ENCODE data around the gene VAV2. TPM values are rescaled to one million over a fixed set of nuclear protein-coding genes. Genes with fewer than 3 reads are reported as not detected.

Gene VAV2
- total and polyA plus RNA-seq, 9 of the 15 experiments (the other 6 are each of a cell fraction or from before 2014, with no cell fraction given) = 0.01 to 2.7 (median 1.0) TPM; not detected in 1

DNA sequence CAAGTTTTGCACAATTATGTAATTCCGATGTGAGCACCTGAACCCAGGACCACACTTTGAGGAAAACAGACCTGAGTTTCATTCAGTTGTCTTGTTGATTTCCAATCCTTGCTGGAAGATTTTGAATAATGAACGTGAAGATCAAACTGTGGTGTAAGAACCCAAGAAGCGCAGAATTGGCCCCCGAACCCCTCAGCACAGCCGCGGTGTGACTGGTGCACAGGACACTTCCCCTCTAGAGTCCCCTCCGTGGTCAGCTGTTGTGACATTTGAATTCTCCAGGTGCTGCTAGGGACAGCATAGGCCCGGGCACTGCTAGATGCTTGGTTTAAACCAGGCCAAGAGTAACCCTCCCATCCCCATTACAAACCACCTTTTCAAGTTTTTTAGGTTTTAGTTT, 34.9 kb upstream of the VAV2 start:
- in situ Hi-C loops (cut with MboI) = no loop called here
- Histone ChIP-seq H3K4me3 (no peak overlapping the region), H4K20me1 (replicated peaks; ENCODE audit: control insufficient read depth, insufficient read depth, low read length) (no peaks in the 10 kb centered on the region), H2AFZ (ENCODE audit: low read depth, low read length) (no peak overlapping the region), H3K4me1 (replicated peaks in 1 of 2; ENCODE audit: control insufficient read depth in 2 of 2, insufficient read depth in 2 of 2, low read length in 2 of 2) (peaks cover 4 to 26% of the 10 kb centered on the region in 2 experiments; a peak in 3 of 5 replicates), H3K4me2 (ENCODE audit: insufficient read depth, low read length) (no peak overlapping the region), H3K9me3 (replicated peaks; ENCODE audit: control insufficient read depth, insufficient read depth, low read depth, low read length) (no peaks in the 10 kb centered on the region), H3K27ac (ENCODE audit: extremely low read depth, low read depth, low read length) (no peak overlapping the region), H3K9me1 (ENCODE audit: control insufficient read depth, insufficient read depth, low read length) (no peaks in the 10 kb centered on the region), H3K9ac (ENCODE audit: insufficient read depth in 1 of 2, low read depth in 2 of 2, low read length in 2 of 2) (no peak overlapping the region), H3K36me3 (ENCODE audit: control insufficient read depth, insufficient read depth, low read length) (peaks cover 10% of the 10 kb centered on the region; the same call in 1 of the 3 replicates), H3K79me2 (ENCODE audit: control insufficient read depth, insufficient read depth, low read length) (no peaks in the 10 kb centered on the region), H3K27me3 (ENCODE audit: control insufficient read depth in 2 of 2, insufficient read depth in 2 of 2, low read length in 2 of 2) (peaks cover 3 to 5% of the 10 kb centered on the region in 2 experiments; a peak in 1 of 5 replicates)
- ChIA-PET CTCF (ENCODE audit: low intra/inter-chr PET ratio) (no interaction called here), POLR2A (interaction anchor here (0.6 to 1.1 kb wide), 2 partner anchors 12 to 243 kb away, joined by 3 read pairs; no protein-coding TSS in a partner anchor)
- intact Hi-C loops (cut with micrococcal nuclease) = no loop called here
- WGBS (ENCODE audit: insufficient coverage, low coverage, missing lambda C conversion rate) = 83% methylated on average over 8 of the region's 8 CpGs
- ATAC-seq (no peak), FAIRE-seq (no peak), DNase-seq (ENCODE audit: extremely low read depth in 1 of 4, low spot score in 3 of 4) (no peak)
- TF ChIP-seq IFI16 (CRISPR knock-in tag; IDR thresholded peaks at IDR 0.05) = no peak
- TF ChIP-seq, protein P1, sequence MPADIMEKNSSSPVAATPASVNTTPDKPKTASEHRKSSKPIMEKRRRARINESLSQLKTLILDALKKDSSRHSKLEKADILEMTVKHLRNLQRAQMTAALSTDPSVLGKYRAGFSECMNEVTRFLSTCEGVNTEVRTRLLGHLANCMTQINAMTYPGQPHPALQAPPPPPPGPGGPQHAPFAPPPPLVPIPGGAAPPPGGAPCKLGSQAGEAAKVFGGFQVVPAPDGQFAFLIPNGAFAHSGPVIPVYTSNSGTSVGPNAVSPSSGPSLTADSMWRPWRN (IDR thresholded peaks at IDR 0.05; ENCODE audit: low read depth) = no peak
- TF ChIP-seq, protein P2, sequence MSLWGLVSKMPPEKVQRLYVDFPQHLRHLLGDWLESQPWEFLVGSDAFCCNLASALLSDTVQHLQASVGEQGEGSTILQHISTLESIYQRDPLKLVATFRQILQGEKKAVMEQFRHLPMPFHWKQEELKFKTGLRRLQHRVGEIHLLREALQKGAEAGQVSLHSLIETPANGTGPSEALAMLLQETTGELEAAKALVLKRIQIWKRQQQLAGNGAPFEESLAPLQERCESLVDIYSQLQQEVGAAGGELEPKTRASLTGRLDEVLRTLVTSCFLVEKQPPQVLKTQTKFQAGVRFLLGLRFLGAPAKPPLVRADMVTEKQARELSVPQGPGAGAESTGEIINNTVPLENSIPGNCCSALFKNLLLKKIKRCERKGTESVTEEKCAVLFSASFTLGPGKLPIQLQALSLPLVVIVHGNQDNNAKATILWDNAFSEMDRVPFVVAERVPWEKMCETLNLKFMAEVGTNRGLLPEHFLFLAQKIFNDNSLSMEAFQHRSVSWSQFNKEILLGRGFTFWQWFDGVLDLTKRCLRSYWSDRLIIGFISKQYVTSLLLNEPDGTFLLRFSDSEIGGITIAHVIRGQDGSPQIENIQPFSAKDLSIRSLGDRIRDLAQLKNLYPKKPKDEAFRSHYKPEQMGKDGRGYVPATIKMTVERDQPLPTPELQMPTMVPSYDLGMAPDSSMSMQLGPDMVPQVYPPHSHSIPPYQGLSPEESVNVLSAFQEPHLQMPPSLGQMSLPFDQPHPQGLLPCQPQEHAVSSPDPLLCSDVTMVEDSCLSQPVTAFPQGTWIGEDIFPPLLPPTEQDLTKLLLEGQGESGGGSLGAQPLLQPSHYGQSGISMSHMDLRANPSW (CRISPR knock-in tag; IDR thresholded peaks at IDR 0.05) = no peak
- TF ChIP-seq, protein P3, sequence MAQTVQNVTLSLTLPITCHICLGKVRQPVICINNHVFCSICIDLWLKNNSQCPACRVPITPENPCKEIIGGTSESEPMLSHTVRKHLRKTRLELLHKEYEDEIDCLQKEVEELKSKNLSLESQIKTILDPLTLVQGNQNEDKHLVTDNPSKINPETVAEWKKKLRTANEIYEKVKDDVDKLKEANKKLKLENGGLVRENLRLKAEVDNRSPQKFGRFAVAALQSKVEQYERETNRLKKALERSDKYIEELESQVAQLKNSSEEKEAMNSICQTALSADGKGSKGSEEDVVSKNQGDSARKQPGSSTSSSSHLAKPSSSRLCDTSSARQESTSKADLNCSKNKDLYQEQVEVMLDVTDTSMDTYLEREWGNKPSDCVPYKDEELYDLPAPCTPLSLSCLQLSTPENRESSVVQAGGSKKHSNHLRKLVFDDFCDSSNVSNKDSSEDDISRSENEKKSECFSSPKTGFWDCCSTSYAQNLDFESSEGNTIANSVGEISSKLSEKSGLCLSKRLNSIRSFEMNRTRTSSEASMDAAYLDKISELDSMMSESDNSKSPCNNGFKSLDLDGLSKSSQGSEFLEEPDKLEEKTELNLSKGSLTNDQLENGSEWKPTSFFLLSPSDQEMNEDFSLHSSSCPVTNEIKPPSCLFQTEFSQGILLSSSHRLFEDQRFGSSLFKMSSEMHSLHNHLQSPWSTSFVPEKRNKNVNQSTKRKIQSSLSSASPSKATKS (CRISPR knock-in tag; IDR thresholded peaks at IDR 0.05) = no peak
- TF ChIP-seq, protein P4, sequence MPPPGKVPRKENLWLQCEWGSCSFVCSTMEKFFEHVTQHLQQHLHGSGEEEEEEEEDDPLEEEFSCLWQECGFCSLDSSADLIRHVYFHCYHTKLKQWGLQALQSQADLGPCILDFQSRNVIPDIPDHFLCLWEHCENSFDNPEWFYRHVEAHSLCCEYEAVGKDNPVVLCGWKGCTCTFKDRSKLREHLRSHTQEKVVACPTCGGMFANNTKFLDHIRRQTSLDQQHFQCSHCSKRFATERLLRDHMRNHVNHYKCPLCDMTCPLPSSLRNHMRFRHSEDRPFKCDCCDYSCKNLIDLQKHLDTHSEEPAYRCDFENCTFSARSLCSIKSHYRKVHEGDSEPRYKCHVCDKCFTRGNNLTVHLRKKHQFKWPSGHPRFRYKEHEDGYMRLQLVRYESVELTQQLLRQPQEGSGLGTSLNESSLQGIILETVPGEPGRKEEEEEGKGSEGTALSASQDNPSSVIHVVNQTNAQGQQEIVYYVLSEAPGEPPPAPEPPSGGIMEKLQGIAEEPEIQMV (tag; conservative IDR thresholded peaks at IDR 0.05; ENCODE audit: low read depth) = no peak
- TF ChIP-seq ZKSCAN1 (IDR thresholded peaks at IDR 0.05; ENCODE audit: low read depth, low read length) = no peak
- no peak for TF ChIP-seq NCOA2 (IDR thresholded peaks at IDR 0.05; ENCODE audit: partially characterized antibody in 2 of 2)
- no peak for TF ChIP-seq BRD9 (IDR thresholded peaks at IDR 0.05; ENCODE audit: low read depth, partially characterized antibody)
- TF ChIP-seq MCM5 (IDR thresholded peaks at IDR 0.05; ENCODE audit: low read depth) = no peak
- no peak for TF ChIP-seq NFATC3 (IDR thresholded peaks at IDR 0.05)
- no peak for TF ChIP-seq MTA1 (IDR thresholded peaks at IDR 0.05; ENCODE audit: borderline replicate concordance)
- TF ChIP-seq SRSF3 (IDR thresholded peaks at IDR 0.05; ENCODE audit: insufficient read depth, low read length) = no peak
- TF ChIP-seq ADNP (tag; IDR thresholded peaks at IDR 0.05) = no peak
- TF ChIP-seq EZH2 (IDR thresholded peaks at IDR 0.05; ENCODE audit: borderline replicate concordance, low read depth, low read length) = no peak
- TSS peak; percentile 70 for BruUV-seq (replicated peaks)

Measured in K562 (cell line).